Cerebellar cortex (tissue), 1 donor: ENCODE measurements around the gene FOSB.

Experiments
- DNase-seq: peaks from one replicate; pipeline ENCODE4 v3.0.0-alpha.2; 2015; ENCODE audit warnings: low spot score

The FOSB gene

DNA sequence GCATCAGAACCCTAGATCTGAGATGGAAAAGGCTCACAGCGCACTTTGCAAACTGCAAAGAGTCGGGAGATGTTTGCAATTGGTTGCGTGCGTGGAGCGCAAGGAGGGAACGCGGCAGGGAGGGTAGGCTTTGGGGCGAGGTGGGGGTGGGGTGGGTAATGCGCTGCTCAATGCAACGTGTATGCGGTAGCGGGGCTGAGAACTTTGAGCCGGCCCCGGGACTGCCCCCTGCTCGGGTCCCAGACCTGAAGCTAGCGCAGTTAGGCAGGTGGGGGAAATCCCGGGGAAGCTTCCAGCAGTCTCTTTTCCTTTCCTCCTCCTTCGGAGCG lies 971 bp downstream of the FOSB start:
- DNase-seq: no peak

DNA sequence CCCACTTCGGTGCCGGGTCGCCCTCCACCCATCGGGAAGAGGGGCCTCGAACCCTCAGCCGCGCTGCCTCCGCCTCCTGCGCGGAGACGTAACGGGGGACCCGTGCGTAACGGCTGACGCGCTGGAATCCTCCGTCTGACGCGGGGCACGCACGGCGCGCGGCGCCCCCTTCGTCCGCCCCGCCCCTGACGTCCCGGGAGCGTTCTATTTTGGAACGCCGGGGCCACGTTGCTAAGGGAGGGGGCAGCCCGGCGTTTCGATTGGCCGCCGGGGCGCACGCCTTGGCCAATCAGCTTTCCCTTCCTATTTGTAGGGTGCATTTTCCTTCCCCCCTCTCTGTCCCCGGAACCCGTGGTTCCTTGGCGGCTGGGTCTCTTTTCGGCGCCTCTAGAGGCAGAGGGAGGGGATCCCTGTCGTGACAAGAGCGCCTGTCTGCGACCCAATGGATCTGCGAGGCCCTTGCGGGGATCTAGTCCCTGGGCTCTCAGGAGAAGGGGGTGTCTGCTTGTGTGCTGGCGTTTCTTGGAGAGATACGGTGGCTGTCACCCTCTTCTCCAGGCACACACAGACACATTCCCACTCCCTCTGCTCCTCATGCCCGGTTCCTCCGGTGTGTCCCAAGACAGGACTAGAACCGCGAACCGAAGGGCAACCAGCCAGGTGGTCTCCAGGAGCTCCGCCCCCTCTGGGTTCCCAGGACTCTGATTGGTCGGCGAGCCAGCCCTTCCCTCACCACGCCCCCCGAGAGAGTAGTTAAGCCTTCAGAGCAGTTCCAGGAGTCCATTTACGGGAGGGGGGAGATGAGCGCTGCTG lies 1.5 kb downstream of the FOSB start:
- peak; percentile 96 for DNase-seq

DNA sequence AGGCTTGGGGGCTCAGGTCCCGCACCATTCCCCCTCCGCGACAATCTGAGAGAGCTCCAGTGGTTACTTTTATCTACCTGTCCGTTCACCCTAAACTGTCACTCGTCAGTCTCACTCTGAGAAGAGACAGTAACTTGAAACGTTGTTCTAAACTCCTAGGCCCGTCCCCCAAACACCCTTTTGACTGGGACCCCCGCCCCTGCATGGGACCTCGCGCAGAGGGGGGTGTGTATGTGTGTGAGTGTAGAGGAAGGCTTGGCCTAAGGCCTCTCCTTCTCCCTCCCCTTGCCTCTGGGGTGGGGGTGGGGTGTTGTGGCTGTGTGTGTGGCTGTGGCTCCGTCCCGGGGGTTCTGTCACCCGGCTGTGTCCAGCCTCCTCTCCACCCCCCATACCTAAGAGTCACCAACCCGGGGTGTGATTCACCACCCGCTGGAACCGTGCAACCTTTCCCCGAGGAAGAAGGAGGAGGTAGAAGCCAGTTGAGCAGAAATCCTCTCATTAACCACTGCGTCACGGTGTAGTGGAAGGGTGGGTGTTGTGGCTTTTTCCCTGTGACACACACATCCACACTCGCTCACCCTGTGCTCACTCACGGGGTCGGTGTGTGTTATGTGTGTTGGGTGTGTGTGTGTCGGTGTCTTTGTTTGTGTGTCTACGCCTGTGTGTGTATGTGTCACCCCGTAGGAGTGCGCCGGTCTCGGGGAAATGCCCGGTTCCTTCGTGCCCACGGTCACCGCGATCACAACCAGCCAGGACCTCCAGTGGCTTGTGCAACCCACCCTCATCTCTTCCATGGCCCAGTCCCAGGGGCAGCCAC lies 2.4 kb downstream of the FOSB start:
- no peak for DNase-seq

DNA sequence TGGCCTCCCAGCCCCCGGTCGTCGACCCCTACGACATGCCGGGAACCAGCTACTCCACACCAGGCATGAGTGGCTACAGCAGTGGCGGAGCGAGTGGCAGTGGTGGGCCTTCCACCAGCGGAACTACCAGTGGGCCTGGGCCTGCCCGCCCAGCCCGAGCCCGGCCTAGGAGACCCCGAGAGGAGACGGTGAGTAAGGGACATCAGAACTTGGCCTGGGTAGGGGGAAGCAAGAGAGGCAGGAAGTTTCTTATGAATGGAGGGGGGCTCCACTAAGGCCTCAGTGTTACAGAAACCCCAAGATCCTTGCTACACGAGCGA lies 2.9 kb downstream of the FOSB start:
- no peak for DNase-seq

DNA sequence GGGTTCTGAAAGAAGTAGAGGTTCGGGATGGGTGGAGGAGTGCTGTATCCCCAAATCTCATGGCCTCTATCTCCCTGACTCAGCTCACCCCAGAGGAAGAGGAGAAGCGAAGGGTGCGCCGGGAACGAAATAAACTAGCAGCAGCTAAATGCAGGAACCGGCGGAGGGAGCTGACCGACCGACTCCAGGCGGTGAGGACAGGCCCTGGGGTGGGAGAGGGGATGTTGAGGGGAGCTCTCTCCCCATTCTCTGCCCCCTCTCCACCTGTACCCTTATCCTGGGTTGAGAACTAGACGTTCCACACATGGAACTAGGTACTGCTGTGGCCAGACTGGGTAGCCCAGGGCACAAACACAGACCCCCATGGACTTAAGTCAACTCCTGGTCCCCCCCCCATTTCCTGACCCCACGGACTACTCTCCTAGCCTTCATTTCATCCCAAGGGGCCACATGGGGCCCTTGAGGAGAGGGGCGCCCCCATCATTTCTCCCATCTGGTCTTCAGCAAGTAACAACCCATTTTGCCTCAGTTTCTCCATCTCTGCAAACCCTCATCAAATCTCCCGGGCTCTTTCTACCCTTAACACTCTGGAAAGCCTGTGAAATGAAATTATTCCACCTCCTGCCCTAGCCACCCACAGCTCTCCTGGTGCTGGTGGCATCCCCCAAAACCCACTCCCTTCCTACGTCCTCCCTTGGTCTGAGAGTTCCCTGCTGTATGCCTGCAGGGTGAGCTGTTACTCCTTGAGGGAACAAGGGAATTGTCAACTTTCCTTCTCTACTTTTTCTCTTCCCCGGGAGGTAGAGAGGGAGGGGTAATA lies 3.5 kb downstream of the FOSB start:
- DNase-seq: no peak

DNA sequence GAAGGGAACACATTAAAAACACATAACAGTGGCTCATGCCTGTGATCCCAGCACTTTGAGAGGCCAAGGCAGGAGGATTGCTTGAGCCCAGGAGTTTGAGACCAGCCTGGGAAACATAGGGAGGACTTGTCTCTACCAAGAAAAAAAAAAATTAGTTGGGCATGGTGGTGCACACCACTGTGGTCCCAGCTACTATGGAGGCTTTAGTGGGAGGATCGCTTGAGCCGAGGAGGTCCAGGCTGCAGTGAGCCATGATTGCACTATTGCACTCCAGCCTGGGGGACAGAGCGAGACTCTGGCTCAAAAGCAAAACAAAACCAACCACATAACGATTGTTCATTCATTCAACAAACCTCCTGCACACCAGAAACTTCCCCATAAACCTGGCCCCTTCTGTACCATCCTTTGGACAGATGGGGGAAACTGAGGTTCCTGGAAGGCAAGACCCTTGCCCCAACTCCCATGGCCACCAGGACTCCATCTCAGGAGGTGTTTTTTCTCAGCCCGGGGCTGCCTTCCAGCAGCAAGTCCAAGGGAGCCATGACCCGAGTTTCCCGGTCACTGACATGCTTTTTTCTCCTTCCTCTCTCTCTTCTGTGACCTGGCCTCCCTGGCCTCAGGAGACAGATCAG lies 4.3 kb downstream of the FOSB start:
- DNase-seq: no peak

DNA sequence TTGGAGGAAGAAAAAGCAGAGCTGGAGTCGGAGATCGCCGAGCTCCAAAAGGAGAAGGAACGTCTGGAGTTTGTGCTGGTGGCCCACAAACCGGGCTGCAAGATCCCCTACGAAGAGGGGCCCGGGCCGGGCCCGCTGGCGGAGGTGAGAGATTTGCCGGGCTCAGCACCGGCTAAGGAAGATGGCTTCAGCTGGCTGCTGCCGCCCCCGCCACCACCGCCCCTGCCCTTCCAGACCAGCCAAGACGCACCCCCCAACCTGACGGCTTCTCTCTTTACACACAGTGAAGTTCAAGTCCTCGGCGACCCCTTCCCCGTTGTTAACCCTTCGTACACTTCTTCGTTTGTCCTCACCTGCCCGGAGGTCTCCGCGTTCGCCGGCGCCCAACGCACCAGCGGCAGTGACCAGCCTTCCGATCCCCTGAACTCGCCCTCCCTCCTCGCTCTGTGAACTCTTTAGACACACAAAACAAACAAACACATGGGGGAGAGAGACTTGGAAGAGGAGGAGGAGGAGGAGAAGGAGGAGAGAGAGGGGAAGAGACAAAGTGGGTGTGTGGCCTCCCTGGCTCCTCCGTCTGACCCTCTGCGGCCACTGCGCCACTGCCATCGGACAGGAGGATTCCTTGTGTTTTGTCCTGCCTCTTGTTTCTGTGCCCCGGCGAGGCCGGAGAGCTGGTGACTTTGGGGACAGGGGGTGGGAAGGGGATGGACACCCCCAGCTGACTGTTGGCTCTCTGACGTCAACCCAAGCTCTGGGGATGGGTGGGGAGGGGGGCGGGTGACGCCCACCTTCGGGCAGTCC lies 5.0 kb downstream of the FOSB start:
- no peak for DNase-seq

DNA sequence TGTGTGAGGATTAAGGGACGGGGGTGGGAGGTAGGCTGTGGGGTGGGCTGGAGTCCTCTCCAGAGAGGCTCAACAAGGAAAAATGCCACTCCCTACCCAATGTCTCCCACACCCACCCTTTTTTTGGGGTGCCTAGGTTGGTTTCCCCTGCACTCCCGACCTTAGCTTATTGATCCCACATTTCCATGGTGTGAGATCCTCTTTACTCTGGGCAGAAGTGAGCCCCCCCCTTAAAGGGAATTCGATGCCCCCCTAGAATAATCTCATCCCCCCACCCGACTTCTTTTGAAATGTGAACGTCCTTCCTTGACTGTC lies 5.5 kb downstream of the FOSB start:
- DNase-seq: no peak

DNA sequence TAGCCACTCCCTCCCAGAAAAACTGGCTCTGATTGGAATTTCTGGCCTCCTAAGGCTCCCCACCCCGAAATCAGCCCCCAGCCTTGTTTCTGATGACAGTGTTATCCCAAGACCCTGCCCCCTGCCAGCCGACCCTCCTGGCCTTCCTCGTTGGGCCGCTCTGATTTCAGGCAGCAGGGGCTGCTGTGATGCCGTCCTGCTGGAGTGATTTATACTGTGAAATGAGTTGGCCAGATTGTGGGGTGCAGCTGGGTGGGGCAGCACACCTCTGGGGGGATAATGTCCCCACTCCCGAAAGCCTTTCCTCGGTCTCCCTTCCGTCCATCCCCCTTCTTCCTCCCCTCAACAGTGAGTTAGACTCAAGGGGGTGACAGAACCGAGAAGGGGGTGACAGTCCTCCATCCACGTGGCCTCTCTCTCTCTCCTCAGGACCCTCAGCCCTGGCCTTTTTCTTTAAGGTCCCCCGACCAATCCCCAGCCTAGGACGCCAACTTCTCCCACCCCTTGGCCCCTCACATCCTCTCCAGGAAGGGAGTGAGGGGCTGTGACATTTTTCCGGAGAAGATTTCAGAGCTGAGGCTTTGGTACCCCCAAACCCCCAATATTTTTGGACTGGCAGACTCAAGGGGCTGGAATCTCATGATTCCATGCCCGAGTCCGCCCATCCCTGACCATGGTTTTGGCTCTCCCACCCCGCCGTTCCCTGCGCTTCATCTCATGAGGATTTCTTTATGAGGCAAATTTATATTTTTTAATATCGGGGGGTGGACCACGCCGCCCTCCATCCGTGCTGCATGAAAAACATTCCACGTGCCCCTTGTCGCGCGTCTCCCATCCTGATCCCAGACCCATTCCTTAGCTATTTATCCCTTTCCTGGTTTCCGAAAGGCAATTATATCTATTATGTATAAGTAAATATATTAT lies 6.1 kb downstream of the FOSB start:
- DNase-seq: no peak

DNA sequence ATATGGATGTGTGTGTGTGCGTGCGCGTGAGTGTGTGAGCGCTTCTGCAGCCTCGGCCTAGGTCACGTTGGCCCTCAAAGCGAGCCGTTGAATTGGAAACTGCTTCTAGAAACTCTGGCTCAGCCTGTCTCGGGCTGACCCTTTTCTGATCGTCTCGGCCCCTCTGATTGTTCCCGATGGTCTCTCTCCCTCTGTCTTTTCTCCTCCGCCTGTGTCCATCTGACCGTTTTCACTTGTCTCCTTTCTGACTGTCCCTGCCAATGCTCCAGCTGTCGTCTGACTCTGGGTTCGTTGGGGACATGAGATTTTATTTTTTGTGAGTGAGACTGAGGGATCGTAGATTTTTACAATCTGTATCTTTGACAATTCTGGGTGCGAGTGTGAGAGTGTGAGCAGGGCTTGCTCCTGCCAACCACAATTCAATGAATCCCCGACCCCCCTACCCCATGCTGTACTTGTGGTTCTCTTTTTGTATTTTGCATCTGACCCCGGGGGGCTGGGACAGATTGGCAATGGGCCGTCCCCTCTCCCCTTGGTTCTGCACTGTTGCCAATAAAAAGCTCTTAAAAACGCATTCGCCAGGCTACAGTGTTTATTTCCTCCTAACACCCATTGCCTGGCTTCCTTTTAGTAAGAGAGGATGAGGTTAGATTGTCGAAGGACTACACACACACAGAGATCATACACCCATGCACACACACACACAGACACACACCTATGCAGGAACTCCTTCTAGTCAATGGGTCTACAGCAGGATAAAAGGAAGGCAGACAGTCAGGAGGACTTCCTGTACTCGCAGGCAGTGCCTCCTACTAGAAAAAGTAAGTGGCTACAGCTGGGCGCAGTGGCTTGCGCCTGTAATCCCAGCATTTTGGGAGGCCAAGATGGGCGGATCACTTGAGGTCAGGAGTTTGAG lies 7.1 kb downstream of the FOSB start:
- DNase-seq: no peak

DNA sequence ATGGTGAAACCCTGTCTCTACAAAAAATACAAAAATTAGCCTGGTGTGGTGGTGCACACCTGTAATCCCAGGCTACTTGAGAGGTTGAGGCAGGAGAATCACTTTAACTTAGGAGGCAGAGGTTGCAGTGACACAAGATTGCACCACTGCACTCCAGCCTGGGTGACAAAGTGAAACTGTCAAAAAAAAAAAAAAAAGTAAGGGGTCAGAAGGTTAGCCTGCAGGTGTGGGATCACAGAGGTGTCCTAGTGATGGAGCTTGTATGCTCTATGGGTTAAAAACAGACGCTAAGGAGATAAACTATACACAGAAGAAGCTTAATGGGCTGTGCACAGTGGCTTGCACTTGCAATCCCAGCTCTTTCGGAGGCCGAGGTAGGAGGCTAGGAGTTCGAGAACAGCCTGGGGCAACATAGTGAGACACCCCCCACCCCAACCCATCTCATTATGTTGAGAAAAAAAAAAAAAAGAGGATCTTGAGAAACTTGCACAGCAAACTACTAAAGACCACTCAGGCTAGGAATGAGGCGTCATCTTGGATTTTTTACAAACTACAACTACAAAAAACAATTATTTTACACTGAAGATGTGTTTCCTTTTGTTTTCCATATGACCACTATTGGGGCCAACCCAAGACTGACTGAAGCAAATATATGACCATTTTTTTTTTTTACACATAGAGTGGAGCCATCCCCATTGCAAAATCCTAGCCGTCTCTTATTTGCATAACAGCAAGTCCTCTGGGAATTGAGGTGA lies 7.9 kb downstream of the FOSB start:
- DNase-seq: no peak

DNA sequence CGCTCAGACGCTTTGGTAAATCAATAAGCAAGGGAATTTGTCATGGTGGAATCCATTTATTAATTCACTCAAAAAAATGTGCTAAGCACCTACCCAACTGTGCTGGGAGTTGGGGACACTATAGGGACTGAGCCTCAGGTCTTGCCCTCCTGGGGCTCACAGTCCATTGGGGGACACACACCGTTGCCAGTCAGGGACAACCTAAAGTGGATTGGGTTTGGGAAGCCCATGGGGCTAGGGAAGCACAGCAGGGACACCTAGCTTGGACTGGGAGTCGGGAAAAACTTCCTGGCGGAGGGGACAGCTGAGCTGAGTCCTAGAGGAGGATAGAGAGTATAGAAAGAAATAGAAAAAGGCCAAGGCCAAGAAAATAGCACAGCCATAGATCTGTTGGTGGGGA lies 8.5 kb downstream of the FOSB start:
- DNase-seq: no peak

DNA sequence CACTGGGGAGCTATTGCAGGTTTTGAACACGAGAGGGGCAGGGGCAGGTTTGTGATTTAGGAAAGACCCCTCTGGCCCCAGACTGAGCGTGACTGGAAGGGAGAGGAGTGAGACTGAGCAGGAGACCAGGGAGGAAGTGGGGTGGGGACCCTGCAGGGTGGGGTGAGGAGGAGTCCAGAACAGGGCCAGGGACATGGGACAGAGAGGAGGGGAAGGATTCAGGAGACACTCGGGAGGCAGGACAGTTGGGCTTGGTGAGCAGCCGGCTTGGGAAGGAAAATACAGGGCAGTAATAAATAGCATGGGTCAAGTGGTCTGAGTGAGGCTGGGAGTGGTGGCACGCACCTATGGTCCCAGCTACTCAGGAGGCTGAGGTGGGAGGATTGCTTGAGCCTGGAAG lies 9.4 kb downstream of the FOSB start:
- DNase-seq: no peak

DNA sequence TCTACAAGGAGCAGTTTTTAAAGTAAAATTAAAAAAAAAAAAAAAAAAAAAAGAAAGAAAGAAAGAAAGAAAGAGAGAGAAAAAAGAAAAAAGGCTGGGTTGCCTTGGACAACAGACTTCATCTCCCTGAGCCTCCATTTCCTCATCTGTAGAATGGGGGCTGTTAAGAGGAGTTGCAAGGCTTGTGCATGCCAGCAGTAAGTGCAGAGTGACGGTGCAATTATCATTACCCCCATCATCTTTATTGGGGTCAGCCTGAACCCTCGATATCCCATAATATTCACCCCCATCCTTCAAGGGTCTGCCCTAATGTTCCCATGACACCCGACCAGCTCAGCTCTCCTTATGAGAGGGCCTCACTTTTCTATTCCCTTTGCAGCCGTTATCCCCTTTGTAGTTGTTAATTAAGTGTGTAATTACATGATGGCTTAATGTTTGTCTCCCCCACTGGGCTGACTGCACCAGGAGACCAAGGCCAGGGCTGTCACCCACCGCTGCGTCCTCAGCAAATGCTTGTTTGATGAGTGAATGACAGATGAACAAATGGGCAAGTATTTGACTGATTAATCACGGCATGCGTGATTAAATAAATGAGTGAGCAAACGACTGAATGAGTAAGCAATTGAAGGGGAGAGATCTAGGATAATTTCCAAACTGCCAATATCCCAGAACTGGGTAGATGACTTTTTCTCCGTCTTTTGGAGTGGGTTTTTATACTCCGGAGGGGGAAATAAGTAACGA lies 10.1 kb downstream of the FOSB start:
- no peak for DNase-seq

DNA sequence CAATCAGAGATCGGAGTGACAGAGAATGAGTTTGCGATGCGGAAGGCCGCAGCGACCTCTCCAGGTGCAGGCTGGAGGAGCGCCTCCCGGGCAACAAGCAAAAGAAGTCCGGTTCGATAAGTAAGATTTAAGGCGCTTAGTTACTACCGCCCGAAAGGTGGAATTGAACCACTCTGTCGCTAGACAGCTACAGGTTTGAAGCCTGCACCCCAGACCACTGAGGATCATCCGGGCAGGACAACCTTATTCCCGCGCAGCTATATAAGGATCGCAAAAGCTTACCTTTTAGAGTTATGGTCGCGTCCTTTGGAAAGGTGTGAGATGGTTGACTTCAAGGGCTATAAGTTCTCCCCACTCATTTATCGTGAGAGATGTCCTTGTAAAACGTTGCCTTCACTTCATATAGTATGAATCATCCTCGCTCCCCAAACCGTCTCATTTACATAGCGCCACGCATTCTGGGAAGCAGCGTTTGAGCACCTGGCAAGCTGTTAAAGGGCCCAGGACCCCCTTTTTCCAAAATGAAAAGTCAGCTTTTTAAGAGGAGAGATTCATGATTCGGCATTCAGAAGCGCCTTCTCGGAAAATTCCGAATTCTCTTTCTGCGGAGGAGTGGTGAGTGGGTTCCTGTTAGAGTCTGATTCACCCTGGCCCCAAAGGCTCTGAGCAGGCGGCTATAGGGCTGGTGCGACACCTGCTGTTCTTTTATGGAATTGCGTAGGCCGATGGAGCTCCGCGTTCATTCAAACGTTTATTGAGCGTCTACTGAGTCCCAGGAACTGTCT lies 10.8 kb downstream of the FOSB start:
- DNase-seq: peak; percentile 97

DNA sequence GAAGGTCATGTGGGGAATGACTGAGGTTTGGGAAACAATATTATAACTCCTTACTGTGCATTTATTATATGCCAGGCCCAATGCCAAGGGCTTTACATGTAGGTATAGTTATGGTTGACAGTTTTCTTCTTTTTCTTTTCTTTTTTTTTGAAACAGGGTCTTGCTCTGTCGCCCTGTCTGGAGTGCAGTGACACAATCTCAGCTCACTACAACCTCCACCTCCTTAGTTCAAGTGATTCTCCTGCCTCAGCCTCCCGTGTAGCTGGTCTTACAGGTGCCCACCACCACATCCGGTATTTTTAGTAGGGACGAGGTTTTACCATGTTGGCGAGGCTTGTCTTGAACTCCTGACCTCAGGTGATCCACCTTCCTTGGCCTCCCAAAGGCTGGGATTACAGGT lies 15.2 kb downstream of the FOSB start:
- DNase-seq: no peak

DNA sequence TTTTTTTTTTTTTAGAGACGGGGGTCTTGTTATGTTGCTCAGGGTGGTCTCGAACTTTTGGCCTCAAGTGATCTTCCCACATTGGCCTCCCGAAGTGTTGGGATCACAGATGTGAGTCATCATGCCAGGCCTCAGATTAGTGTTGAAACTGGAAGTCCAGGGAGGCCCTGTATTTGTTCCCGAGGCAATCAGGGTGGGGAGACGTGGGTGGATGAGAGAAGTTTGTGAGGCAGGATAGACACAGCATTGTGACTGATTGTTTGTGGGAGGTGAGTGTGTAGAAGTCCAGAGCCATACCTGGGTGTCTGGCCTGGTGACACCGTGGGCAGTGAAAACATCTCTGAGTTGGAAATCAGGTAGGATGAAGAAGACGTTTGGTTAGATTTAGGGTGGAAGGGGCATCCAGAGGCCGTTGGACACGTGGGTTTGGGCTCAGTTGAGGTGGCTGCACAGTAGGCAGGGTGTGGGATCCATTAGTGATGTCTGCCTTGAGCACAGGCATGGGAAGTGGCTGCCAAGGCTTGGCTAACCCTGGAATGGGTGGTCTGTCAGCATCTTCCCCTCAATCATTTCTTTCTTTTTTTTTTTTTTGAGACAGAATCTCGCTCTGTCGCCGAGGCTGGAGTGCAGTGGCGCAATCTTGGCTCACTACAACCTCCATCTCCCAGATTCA lies 16.6 kb downstream of the FOSB start:
- DNase-seq: no peak
